HL-60 (cell line): ENCODE results near the gene WNK1.

ENCODE experiments used
- DNase-seq, 2 experiments: peaks; one replicate each; pipeline ENCODE4 v3.0.0-alpha.2; 2010 to 2020; ENCODE audit warnings: low read depth in 1 of 2, low spot score in 1 of 2
- H3K27ac ChIP-seq: fragments of 250-450 bp; sonication (Bioruptor Pico); replicated peaks from 2 replicates; pipeline ENCODE4 v1.5.1; 2020; ENCODE audit warnings: mild to moderate bottlenecking, moderate library complexity
- H3K27me3 ChIP-seq: fragments of 250-450 bp; sonication (Bioruptor Pico); 2 replicates; pipeline ENCODE4 v1.5.1; 2021; ENCODE audit warnings: mild to moderate bottlenecking, moderate library complexity; ENCODE audit not compliant: insufficient read depth, poor library complexity, severe bottlenecking
- H3K4me3 ChIP-seq: replicated peaks from 2 replicates; pipeline ENCODE4 v1.5.1; 2011; ENCODE audit warnings: mild to moderate bottlenecking, control low read depth, low read length; ENCODE audit not compliant: insufficient read depth
- CTCF ChIP-seq: IDR thresholded peaks from one replicate; pipeline ENCODE4 v1.5.1; 2011; ENCODE audit warnings: low read length, control low read depth, inconsistent platforms; ENCODE audit not compliant: insufficient read depth
- GABPA ChIP-seq: IDR thresholded peaks from 2 replicates; pipeline ENCODE4 v1.6.1; 2012; ENCODE audit warnings: low read depth
- POLR2AphosphoS5 ChIP-seq: IDR thresholded peaks from 2 replicates; pipeline ENCODE4 v1.6.1; 2012; ENCODE audit warnings: low read depth
- REST ChIP-seq: IDR thresholded peaks from 2 replicates; pipeline ENCODE4 v1.6.1; 2012; ENCODE audit warnings: low read depth; ENCODE audit not compliant: insufficient replicate concordance
- SPI1 ChIP-seq: IDR thresholded peaks from 2 replicates; pipeline ENCODE4 v1.6.1; 2012; ENCODE audit warnings: low read depth, mild to moderate bottlenecking, borderline replicate concordance

WNK1 gene

GRCh38 chr12:720231-720941, 32.0 kb upstream of the WNK1 start:
- H3K4me3 ChIP-seq: no peak overlapping the region
- no peak for TF ChIP-seq CTCF
- TF ChIP-seq POLR2AphosphoS5: no peak
- no peak for TF ChIP-seq GABPA
- no peak for TF ChIP-seq SPI1
- TF ChIP-seq REST: no peak
- DNase-seq: no peak
- no peaks in the 10 kb centered on the region for H3K27me3 ChIP-seq
- peak overlapping the region; percentile 53; the same call in 1 of the 2 replicates for H3K27ac ChIP-seq

- TF ChIP-seq CTCF (no peak), SPI1 (peak; percentile 83)
- DNase-seq: peak; percentile 18 to 66
- Histone ChIP-seq H3K27me3 (no peaks in the 10 kb centered on the region), H3K27ac (no peak overlapping the region), H3K4me3 (no peak overlapping the region)
These were observed 28.1 kb upstream of the WNK1 start for GRCh38 chr12:724194-724855.

GRCh38 chr12:725076-725475, 27.3 kb upstream of the WNK1 start:
- peak overlapping the region; percentile 60; the same call in 1 of the 2 replicates for H3K27ac ChIP-seq
- no peak for DNase-seq
- no peak for TF ChIP-seq POLR2AphosphoS5
- no peak for TF ChIP-seq CTCF
- no peak for TF ChIP-seq GABPA
- TF ChIP-seq SPI1: no peak
- no peak for TF ChIP-seq REST
- H3K4me3 ChIP-seq: no peak overlapping the region
- no peaks in the 10 kb centered on the region for H3K27me3 ChIP-seq
